HK-2 (cell line): Measurements from ENCODE around the gene NIPBL.
"Not testable (repeated sequence)": the region's sequence is repeated elsewhere in the genome, so short reads cannot be mapped to it uniquely, and the experiment has no call there.

Experiments
- DNase-seq: peaks from one replicate; pipeline ENCODE4 v3.0.0-alpha.2; 2018; ENCODE audit not compliant: unreplicated experiment

Gene NIPBL

DNA sequence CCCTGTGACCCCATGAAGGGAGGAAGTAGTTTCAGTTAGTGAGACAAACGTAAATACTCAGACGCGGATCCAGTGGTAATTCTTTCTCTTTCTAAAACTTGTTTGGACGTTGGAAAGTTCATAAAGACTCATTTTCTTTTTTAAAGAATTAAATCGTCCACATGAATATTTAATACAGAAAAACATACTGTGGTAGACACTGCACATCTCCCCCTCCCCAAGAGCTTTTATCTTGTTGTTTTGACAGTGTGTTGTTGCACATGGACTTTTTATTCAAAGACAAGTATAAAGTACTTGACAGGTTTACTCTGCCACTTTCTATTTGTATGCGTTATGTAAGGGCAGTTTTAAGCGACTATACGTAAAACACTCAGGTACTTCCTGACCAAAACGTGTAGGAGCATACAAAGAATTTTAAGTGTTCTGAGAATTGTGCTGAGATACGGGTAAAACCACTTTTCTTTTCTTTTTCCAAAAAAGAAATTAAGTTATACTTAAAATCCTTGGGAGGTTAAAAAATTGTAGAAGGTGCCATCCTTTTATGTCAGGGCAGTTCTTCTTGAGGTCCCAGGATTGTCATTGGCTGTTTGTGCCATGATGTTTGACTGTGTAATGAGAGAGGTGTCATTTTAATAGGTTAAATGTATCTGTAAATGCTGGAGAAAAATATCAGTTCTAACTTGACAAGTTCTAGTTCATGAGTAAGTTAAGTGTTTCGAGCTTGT is 1.3 kb downstream of the NIPBL start:
- DNase-seq, result no peak

DNA sequence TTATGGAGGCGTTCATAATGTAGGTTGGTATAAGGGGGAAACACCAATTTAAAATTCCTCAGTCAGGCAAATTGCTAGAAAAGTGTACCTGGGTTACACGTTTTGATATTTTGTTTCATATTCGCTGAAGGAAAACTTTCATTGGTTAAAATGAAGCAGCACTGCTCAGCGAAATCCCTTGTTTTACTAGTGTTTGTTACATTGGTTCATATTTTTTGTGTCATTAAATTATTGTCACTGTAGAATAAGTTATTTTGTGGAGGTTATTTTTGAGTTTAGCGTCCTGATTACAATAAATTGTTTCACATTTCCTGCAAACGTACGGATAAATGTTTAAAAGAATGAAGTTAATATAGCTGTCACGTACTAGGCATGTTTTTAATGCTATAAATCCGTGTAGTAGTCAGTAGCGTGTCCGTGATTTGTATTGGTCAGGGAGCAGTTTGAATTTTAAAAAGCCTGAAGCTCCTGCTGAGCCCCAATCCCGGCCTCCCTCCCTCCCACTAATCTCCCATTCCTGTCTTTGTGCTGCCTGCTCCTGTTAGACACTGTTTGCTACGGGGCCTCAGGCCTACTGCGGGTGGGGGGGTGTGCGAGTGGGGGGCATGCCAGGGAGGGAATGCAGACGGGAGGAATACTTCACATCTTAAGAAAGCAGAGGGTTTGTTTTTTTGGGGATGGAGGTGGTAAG is 2.0 kb downstream of the NIPBL start:
- peak; percentile 39 for DNase-seq

GRCh38 chr5:36879274-36880033 is 2.9 kb downstream of the NIPBL start:
- DNase-seq, result no peak

- no peak for DNase-seq
Measured at GRCh38 chr5:36880761-36881160, 4.2 kb downstream of the NIPBL start.

DNA sequence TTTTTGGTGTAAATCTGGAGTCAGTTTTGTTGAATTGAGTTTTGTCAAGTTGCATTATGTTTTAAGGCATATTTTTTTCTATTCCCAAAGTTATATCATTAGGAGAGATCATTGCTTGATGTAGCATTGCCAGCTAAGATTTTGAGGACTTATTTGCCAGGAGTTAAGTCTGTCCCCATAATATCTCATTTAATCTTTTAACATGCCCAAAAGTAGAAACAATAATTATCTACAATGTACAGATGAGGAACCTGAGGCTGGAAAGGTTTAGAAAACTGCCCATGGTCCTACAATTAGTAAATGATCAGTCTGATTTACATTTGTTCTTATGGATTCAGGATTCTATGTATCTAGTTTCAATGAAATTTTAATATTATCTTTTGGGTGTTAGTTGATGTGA is 4.7 kb downstream of the NIPBL start:
- DNase-seq, result no peak

DNA sequence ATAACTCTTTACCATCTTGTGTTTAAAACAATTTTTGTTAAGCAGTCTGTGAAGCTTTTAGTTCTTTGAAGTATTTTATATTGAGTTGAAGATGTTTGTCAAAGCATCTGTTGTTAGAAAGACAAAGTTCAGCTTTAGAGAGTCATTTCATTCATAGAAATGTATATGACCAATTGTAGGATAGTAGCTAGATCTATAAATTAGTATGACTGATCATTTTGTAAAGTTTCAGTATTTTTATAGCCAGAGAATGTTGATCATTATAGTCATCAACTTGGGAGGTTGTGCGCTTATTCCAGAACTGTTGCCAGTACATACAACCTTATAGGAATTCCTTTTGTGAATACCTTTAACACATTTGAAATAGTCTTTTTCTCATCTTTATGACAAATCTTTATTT is 5.2 kb downstream of the NIPBL start:
- DNase-seq, result no peak

GRCh38 chr5:36882250-36882649 is 5.7 kb downstream of the NIPBL start:
- DNase-seq, result no peak

GRCh38 chr5:36883894-36884462 is 7.4 kb downstream of the NIPBL start:
- DNase-seq, result no peak

DNA sequence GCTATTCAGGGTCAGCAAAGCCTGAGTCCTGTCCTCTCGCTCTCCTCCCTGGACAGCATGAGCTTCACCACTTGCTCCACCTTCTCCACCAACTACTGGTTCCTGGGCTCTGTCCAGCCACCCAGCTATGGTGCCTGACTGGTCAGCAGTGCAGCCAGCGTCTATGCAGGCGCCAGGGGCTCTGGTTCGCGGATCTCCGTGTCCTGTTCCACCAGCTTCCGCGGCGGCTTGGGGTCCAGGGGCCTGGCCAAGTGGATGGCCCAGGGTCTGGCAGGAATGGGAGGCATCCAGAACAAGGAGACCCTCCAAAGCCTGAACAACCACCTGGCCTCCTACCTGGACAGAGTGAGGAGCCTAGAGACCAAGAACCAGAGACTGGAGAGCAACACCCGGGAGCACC is 8.6 kb downstream of the NIPBL start:
- no peak for DNase-seq

GRCh38 chr5:36885566-36886485 is 9.3 kb downstream of the NIPBL start:
- DNase-seq, result no peak

DNA sequence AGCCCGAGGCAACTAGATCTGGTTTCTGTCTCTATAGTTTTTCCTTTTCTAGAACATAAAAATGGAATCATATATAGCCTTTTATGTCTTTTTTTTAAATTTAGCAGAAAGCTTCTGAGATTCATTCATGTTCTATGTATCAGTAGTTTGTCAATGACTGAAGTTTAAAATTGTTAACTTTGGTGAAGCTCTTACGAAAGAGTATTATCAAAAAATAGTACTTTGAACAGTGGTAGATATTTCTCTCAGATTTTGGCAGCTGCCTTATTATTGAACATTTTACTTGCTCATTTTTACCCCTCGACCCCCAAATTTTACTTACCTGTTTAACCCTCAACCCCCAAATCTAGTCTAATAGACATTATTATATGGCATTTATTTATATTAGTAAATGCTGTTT is 10.2 kb downstream of the NIPBL start:
- no peak for DNase-seq

DNA sequence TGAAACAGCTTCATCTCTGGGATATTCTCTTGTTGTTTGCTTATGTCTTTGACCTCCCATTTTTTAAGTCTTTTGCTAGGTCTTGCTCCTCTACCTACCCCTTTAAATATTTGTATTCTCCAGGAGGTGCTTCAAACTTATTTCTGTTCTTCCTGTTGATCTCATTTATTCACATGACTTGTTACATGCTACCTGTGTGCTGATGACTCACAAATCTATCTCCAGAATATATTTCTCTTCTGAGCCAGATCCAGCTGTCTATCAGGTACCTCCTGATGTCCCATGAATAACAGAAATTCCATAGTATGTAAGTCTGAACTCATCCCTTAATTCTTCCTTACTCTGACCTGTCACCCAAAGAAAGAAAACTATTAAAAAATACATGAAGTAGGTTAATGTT is 11.0 kb downstream of the NIPBL start:
- DNase-seq, result no peak

DNA sequence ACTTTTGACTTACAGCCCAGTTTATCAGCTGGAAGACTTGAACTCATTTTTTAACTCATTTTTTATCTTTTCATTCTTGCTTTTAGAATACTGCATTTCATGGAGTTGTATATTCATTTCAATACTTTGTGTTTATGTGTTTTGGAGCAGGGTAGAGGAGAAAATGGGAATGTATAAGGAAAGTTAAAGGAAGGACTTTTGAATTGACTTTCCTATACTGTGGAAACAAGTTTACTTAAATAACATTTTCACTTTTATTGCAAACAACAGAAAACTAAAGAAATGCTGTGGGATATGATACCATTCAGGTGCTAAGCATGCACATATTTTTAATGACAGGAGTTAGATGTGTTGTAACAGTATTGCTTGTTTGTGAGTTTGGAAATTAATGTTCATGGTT is 11.7 kb downstream of the NIPBL start:
- no peak for DNase-seq

GRCh38 chr5:36889264-36889663 is 12.7 kb downstream of the NIPBL start:
- DNase-seq, result no peak

DNA sequence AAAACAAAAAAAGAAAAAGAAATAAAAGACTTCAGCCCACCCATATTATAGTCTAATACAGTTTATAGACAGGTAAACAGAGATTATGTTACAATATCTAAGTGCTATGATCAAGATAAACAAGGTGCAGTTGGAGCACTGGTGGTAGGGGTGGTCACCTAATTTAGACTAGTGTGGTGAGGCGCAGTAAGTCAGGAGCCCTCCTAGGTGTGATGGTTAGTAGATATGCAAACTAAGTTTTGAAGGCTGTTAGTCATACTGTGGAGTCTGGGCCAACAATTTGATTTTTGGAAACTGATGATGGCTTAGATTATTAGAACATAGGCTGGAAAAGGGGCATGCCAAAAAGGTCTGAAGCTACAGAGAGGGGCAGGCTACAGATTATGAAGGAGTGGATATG is 14.7 kb downstream of the NIPBL start:
- DNase-seq, result no peak

GRCh38 chr5:36892085-36892830 is 15.7 kb downstream of the NIPBL start:
- DNase-seq, result not testable (repeated sequence)

DNA sequence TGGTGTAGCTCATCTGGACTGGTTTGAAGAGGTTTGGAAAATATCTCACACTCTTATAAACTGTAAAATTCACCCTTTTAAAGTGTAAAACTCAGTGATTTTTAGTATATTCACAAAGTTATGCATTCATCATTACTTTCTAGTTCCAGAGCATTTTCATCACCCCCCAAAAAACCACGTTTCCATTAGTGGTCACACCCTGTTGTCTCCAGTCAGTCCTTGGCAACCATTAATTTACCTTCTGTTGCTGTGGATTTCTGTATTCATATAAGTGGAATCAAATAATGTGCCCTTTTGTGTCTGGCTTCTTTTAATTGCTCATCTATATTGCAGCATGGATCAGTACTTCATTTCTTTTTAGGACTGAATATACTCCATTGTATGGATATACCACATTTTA is 18.4 kb downstream of the NIPBL start:
- DNase-seq, result no peak

DNA sequence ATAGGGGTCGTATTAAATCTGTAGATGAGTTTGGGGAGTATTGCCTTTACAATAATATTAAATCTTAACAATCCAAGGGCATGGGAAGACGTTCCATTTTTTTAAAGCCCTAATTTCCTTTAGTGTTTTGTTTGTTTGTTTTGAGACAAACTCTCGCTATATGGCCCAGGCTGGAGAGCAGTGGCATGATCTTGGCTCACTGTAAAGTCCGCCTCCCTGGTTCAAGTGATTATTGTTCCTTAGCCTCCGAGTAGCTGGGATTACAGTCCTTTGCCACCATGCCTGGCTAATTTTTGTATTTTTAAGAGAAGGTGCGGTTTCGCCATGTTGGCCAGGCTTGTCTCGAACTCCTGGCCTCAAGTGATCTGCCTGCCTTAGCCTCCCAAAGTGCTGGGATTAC is 19.9 kb downstream of the NIPBL start:
- DNase-seq, result no peak

GRCh38 chr5:36897616-36898015 is 21.0 kb downstream of the NIPBL start:
- no peak for DNase-seq

DNA sequence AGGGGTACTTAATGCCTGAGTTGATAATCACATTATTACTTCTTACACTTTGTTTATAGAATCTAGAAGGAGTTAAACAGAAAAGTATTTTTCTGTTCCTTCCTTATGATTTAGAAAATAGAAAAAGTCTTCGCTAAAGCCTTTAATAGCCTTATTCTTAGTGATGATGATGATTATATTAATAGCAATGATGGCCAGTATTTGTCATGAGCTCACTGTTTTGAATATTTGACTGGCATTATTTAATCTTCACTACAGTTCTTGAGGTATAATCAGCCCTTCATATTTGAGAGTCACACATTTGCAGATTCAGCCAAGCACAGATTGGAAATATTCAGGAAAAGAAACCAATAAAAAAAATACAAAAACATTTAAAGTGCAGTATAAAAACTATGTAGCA is 23.3 kb downstream of the NIPBL start:
- DNase-seq, result no peak

DNA sequence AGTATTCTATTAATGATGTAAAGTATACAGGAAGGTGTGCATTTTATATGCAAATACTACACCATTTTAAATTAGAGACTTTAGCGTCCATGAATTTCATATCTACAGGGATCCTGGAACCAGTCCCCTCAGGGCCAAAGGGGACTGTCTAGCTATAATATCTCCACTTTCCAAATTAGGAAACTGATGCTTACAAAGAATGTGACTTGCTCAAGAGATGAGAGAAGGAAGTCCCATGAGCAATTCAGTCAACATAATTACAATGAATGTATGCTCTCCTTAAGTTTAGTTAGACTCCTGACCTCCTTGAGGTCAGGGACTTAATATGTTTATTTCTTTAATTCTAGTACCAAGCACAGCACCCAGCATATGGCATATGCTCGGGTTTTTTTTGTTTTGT is 23.7 kb downstream of the NIPBL start:
- no peak for DNase-seq
